ENCODE results near the gene NEMP2. TPM values are rescaled to one million over a fixed set of nuclear protein-coding genes. Genes with fewer than 3 reads are reported as not detected.

NEMP2 gene
- total RNA-seq, 6 donors from 2014 or later = 2.6 to 7.4 (median 4.3) TPM

DNA sequence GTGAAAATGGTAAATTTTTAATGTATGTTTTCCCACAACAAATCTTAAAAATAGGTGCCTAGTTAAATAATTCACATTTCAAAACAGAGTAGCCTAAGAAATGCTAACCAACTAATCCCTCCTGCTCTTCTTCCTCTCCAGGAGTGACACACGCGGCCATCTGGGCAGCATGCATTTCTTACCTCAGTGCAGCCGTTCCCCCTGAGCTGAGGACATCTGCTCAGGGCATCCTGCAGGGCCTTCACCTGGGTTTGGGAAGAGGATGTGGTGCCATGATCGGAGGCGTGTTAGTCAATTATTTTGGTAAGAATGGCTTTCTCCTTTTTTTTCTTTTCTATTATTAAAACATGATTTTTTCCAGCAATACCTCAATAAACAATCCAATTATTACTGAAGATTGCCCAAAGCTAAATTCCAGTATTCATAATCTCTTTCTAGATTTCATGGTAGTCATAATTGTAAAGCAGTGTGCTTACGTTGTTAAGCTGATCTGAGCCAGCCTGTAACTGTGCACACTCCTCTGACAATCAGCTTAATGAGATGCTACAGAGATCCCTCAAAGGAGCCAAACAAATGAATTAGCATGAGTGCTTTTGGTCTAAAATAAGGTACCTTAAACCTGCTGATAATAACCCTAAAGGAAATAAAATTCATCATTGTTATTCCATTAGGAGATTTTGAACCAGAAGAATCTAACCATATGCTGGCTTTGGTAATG is 45.8 kb downstream of the NEMP2 start:
- Histone ChIP-seq H3K4me1 (no peaks in the 10 kb centered on the region), H3K36me3 (peaks cover 7 to 45% (median 15%) of the 10 kb centered on the region in 4 donors), H3K4me3 (no peak overlapping the region), H3K9me3 (peaks cover 0 to 3% (median 0%) of the 10 kb centered on the region in 4 donors), H3K27ac (no peak overlapping the region), H3K27me3 (no peaks in the 10 kb centered on the region)
- no peak for DNase-seq
- WGBS, 2 donors = 95% methylated on average over 6 of the region's 6 CpGs
- ATAC-seq (ENCODE audit: low FRiP score in 2 of 2) = no peak
- TF ChIP-seq POLR2AphosphoS5 (IDR thresholded peaks at IDR 0.05) = no peak
- TF ChIP-seq CTCF (IDR thresholded peaks at IDR 0.05) = no peak
- no peak for TF ChIP-seq POLR2A (IDR thresholded peaks at IDR 0.05)
- TF ChIP-seq EP300 (IDR thresholded peaks at IDR 0.05) = no peak

- TF ChIP-seq POLR2AphosphoS5 (IDR thresholded peaks at IDR 0.05) = no peak
- TF ChIP-seq EP300 (IDR thresholded peaks at IDR 0.05) = no peak
- TF ChIP-seq POLR2A (IDR thresholded peaks at IDR 0.05) = no peak
- TF ChIP-seq CTCF (IDR thresholded peaks at IDR 0.05) = no peak
- DNase-seq (no peak), ATAC-seq (ENCODE audit: low FRiP score in 2 of 2) (no peak)
- Histone ChIP-seq H3K27me3 (no peaks in the 10 kb centered on the region), H3K9me3 (no peaks in the 10 kb centered on the region), H3K4me1 (peaks cover 0 to 3% (median 0%) of the 10 kb centered on the region in 4 donors), H3K36me3 (peaks cover 5 to 30% (median 14%) of the 10 kb centered on the region in 4 donors), H3K4me3 (no peak overlapping the region), H3K27ac (no peak overlapping the region)
- WGBS, 2 donors = 74 to 84% methylated on average over 3 of the region's 3 CpGs
Measured at GRCh38 chr2:190486037-190486623, 48.4 kb downstream of the NEMP2 start.

DNA sequence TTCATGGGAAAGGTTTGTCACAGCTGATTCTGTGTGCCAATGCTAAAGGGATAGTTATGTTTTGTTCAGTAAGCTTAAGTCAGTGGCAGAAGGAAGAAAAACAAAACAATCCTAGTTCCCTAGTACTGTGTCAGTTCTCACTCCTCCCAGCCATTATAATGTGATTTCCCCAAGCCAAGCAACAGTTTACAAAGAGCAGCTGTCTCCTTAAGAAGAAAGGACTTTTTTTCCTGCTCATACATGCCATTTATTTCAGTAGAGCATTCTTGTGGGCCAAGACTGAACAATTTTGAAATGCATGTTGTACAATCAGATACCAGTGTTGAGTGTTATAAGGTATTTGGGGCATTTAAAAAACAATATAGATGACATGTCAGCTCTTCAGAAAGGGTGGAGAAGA is 52.1 kb downstream of the NEMP2 start:
- Histone ChIP-seq H3K36me3 (no peaks in the 10 kb centered on the region), H3K4me1 (peaks cover 8 to 14% (median 10%) of the 10 kb centered on the region in 4 donors), H3K4me3 (no peak overlapping the region), H3K27me3 (no peaks in the 10 kb centered on the region), H3K9me3 (no peaks in the 10 kb centered on the region), H3K27ac (peak overlapping the region in 1 of 4 donors; percentile 19)
- TF ChIP-seq CTCF (IDR thresholded peaks at IDR 0.05) (no peak), POLR2AphosphoS5 (IDR thresholded peaks at IDR 0.05) (no peak), POLR2A (IDR thresholded peaks at IDR 0.05) (no peak)
- ATAC-seq (ENCODE audit: low FRiP score in 2 of 2) = no peak
- DNase-seq = no peak

DNA sequence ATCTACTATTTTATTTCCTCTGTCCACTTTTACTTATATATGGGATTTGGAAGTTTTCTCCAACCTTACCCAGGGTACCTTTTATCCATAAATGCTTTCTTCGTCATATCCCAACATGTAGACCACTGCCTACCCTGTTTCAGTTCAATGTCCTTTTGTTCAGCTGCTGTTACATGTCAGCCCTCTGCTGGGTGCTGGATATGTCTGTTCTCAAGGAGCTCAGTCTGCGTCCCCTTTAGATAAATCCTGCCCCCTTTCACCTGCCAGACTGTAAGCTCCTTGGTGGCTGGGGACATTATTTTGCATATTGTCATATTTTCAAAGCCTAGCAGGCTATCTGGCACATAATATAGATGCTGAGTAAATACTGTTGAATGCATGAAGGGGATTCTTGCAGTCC is 53.2 kb downstream of the NEMP2 start:
- no peak for ATAC-seq (ENCODE audit: low FRiP score in 2 of 2)
- no peaks in the 10 kb centered on the region for H3K36me3 ChIP-seq
- H3K27me3 ChIP-seq = no peaks in the 10 kb centered on the region
- peaks cover 9 to 17% (median 11%) of the 10 kb centered on the region in 4 donors for H3K4me1 ChIP-seq
- H3K4me3 ChIP-seq = no peak overlapping the region
- no peak overlapping the region for H3K27ac ChIP-seq
- DNase-seq = no peak
- no peaks in the 10 kb centered on the region for H3K9me3 ChIP-seq
- no peak for TF ChIP-seq EP300 (IDR thresholded peaks at IDR 0.05)
- no peak for TF ChIP-seq POLR2A (IDR thresholded peaks at IDR 0.05)
- no peak for TF ChIP-seq POLR2AphosphoS5 (IDR thresholded peaks at IDR 0.05)
- TF ChIP-seq CTCF (IDR thresholded peaks at IDR 0.05) = no peak
- 39 to 98% methylated on average over 2 of the region's 2 CpGs for WGBS, 2 donors
